Panc1 (cell line): Measurements from ENCODE around the gene BABAM2. TPM values are rescaled to one million over a fixed set of nuclear protein-coding genes. Genes with fewer than 3 reads are reported as not detected.

ENCODE experiments used
- ATAC-seq: fragments of 200-7000 bp; cut with Tn5 transposase; 2 replicates; pipeline ENCODE4 v1.9.1; 2020; ENCODE audit warnings: mild to moderate bottlenecking, moderate library complexity
- BruUV-seq: library from RNA; stranded (reverse); fragments of 400-500 nt; replicated peaks from 2 replicates; lab custom pipeline; 2021; lab: Mats Ljungman, UMichigan
- CTCF ChIA-PET: fragments of 300-600 bp; sonication (Branson Sonifier 250); formaldehyde crosslinking; loops from one replicate; lab custom pipeline; 2022; ENCODE audit warnings: antibody characterized with exemption; lab: Charles Lee
- POLR2A ChIA-PET: fragments of 300-600 bp; sonication (Branson Sonifier 250); formaldehyde crosslinking; loops from one replicate; lab custom pipeline; 2022; ENCODE audit warnings: antibody characterized with exemption; lab: Charles Lee
- DNase-seq: peaks from one replicate; pipeline ENCODE4 v3.0.0-alpha.2; 2010; ENCODE audit warnings: low read depth, low spot score
- H3K27ac ChIP-seq: 2 replicates; pipeline ENCODE4 v1.5.1; 2011; ENCODE audit warnings: mild to moderate bottlenecking, low read length, inconsistent platforms
- H3K27me3 ChIP-seq: fragments of 200-500 bp; sonication (Bioruptor generic); 2 replicates; pipeline ENCODE4 v1.6.0; 2014; ENCODE audit warnings: low read length, inconsistent platforms; ENCODE audit not compliant: control insufficient read depth, insufficient read depth
- H3K36me3 ChIP-seq: fragments of 200-500 bp; sonication (Bioruptor generic); 2 replicates; pipeline ENCODE4 v1.5.1; 2014; ENCODE audit warnings: inconsistent platforms, mild to moderate bottlenecking, low read length, moderate library complexity; ENCODE audit not compliant: control insufficient read depth, insufficient read depth
- H3K4me1 ChIP-seq: 2 replicates; pipeline ENCODE4 v1.5.1; 2011; ENCODE audit warnings: inconsistent platforms, mild to moderate bottlenecking, low read length, moderate library complexity; ENCODE audit not compliant: control insufficient read depth, insufficient read depth
- H3K4me3 ChIP-seq, 2 experiments: 2 replicates each; pipeline ENCODE4 v1.5.1; 2011 to 2012; ENCODE audit warnings: low read depth in 2 of 2, low read length in 2 of 2, mild to moderate bottlenecking in 2 of 2, inconsistent platforms in 1 of 2, moderate library complexity in 1 of 2
- H3K9me3 ChIP-seq: fragments of 200-500 bp; sonication (Bioruptor generic); 2 replicates; pipeline ENCODE4 v1.5.1; 2014; ENCODE audit warnings: low read depth, mild to moderate bottlenecking, inconsistent platforms, low read length, moderate library complexity; ENCODE audit not compliant: control insufficient read depth, insufficient read depth
- POLR2AphosphoS5 ChIP-seq: IDR thresholded peaks from 2 replicates; pipeline ENCODE4 v1.6.1; 2012; ENCODE audit warnings: mild to moderate bottlenecking, low read depth, low read length, moderate library complexity
- REST ChIP-seq, 2 experiments: IDR thresholded peaks; 2 replicates each; pipeline ENCODE4 v1.6.1; 2011 to 2012; ENCODE audit warnings: low read depth in 2 of 2, control low read depth in 1 of 2, low read length in 1 of 2, mild to moderate bottlenecking in 1 of 2, moderate library complexity in 1 of 2; ENCODE audit not compliant: insufficient read depth in 1 of 2
- SIN3A ChIP-seq: IDR thresholded peaks from 2 replicates; pipeline ENCODE4 v1.6.1; 2012; ENCODE audit warnings: low read depth, mild to moderate bottlenecking, low read length, moderate library complexity, borderline replicate concordance; ENCODE audit not compliant: insufficient read depth
- TCF7L2 ChIP-seq: IDR thresholded peaks from 2 replicates; pipeline ENCODE4 v1.6.1; 2011; ENCODE audit warnings: mild to moderate bottlenecking, low read depth, low read length, inconsistent platforms
- in situ Hi-C: cut with HindIII; loops from 2 replicates; pipeline ENCODE4 v1.10.0; 2016; ENCODE audit warnings: low sequenced_read_pairs, low pct_unique_long_range_greater_than_20kb
- intact Hi-C: fragments of 100-400 bp; cut with micrococcal nuclease; formaldehyde crosslinking; loops from one replicate; pipeline ENCODE4 v1.10.0; 2022; ENCODE audit not compliant: unreplicated experiment
- total RNA-seq: library from RNA; stranded (reverse); gene quantifications from one replicate; pipeline ENCODE4 v1.2.1, GENCODE V29; 2021; ENCODE audit not compliant: unreplicated experiment
- TF ChIP-seq, protein P1 (sequence below): fragments of 450-650 bp; IDR thresholded peaks from 2 replicates; pipeline ENCODE4 v1.5.1; 2017; ENCODE audit warnings: mild to moderate bottlenecking

Gene BABAM2
- total RNA-seq, 1 experiment from 2014 or later: 31.2 TPM

DNA sequence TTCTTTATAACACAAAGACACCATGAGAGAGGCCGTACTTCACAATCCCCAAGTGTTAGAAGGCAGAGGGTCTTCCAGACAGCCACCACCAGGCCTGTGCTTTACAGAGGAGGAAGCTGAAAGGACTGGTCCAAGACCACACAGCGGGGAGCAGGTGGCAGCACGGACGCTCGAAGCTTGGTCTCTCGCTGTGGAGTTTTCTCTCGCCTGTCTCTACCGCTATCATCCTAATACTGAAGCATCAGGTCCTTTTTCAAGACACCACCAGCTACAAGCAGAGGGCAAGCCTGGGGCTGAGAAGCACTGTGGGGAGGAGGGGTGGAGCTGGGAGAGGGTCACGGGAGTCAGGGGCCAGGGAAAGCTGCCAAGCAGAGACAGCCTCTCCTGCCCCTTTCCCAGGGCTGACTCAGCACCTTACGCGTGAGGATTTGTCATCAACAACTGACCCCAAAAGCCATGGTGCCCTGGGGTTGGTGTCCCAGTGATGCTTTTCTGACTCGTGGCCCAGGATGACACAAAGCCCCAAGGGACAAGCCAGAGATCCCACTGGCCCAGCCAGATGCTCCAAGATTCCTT, 470.3 kb downstream of the BABAM2 start:
- POLR2A ChIA-PET: no interaction called here
- intact Hi-C loops (no loop called here), in situ Hi-C loops (no loop called here)
- Histone ChIP-seq H3K36me3 (no peaks in the 10 kb centered on the region), H3K27ac (no peak overlapping the region), H3K4me1 (no peaks in the 10 kb centered on the region; the same call in 1 of the 2 replicates), H3K9me3 (no peaks in the 10 kb centered on the region), H3K4me3 (no peak overlapping the region), H3K27me3 (no peaks in the 10 kb centered on the region)
- no TSS peak for BruUV-seq
- CTCF ChIA-PET: no interaction called here
- TF ChIP-seq TCF7L2: no peak
- ATAC-seq (0 out of 2 replicates have a peak, but pooled peaks have one; percentile 5), DNase-seq (no peak)

DNA sequence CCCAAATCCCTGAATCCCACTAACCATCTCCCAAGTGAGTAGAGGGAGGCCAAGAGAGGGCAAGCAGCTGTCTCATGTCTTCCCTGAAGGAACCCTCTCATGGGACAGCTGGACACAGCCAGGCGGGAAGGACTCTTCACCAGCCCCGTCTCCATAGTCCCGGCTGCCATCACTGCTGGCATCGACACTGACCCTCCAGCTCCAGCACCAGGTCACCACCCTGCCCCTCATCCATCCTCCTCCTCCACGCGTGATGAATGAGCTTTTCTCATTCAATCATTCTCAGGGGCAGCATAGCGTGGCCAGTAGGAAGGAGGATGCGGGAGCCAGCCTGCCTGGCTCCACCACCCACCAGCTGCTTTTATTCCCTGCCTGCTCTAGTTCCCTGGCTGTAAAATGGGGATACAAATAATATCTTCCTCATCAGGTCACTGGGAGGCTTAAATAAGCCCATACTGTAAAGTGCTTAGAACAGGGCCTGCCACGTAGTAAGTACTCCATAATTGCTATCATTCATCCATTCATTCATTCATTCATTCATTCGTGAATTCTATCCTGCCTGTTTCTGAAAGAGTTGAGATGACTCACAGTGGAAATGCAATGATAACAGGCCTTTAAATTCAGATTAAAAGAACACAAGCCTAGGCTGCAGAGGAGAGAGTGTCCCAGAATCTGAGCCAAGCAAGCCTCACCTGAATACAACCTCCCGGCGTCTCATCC, 471.6 kb downstream of the BABAM2 start:
- intact Hi-C loops: no loop called here
- ATAC-seq (no peak), DNase-seq (no peak)
- Histone ChIP-seq H3K27ac (no peak overlapping the region), H3K4me1 (no peaks in the 10 kb centered on the region; the same call in none of the 2 replicates), H3K36me3 (no peaks in the 10 kb centered on the region), H3K9me3 (no peaks in the 10 kb centered on the region), H3K4me3 (no peak overlapping the region), H3K27me3 (no peaks in the 10 kb centered on the region)
- in situ Hi-C loops: no loop called here
- ChIA-PET POLR2A (no interaction called here), CTCF (no interaction called here)
- TF ChIP-seq, protein P1, sequence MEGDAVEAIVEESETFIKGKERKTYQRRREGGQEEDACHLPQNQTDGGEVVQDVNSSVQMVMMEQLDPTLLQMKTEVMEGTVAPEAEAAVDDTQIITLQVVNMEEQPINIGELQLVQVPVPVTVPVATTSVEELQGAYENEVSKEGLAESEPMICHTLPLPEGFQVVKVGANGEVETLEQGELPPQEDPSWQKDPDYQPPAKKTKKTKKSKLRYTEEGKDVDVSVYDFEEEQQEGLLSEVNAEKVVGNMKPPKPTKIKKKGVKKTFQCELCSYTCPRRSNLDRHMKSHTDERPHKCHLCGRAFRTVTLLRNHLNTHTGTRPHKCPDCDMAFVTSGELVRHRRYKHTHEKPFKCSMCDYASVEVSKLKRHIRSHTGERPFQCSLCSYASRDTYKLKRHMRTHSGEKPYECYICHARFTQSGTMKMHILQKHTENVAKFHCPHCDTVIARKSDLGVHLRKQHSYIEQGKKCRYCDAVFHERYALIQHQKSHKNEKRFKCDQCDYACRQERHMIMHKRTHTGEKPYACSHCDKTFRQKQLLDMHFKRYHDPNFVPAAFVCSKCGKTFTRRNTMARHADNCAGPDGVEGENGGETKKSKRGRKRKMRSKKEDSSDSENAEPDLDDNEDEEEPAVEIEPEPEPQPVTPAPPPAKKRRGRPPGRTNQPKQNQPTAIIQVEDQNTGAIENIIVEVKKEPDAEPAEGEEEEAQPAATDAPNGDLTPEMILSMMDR: no peak
- no peak for TF ChIP-seq SIN3A
- no peak for TF ChIP-seq POLR2AphosphoS5
- no peak for TF ChIP-seq TCF7L2
- TF ChIP-seq REST (IDR thresholded peaks at IDR 0.05; ENCODE audit: insufficient read depth in 1 of 2, low read depth in 2 of 2, low read length in 1 of 2): no peak
- no TSS peak for BruUV-seq

GRCh38 chr2:28362991-28363521, 472.5 kb downstream of the BABAM2 start:
- TF ChIP-seq REST (IDR thresholded peaks at IDR 0.05; ENCODE audit: insufficient read depth in 1 of 2, low read depth in 2 of 2, low read length in 1 of 2): no peak
- TF ChIP-seq TCF7L2: no peak
- no peak for TF ChIP-seq POLR2AphosphoS5
- TF ChIP-seq, protein P1: no peak
- TF ChIP-seq SIN3A: no peak
- BruUV-seq: no TSS peak
- Histone ChIP-seq H3K4me3 (no peak overlapping the region), H3K4me1 (no peaks in the 10 kb centered on the region; the same call in none of the 2 replicates), H3K27ac (no peak overlapping the region), H3K9me3 (no peaks in the 10 kb centered on the region), H3K36me3 (no peaks in the 10 kb centered on the region), H3K27me3 (no peaks in the 10 kb centered on the region)
- intact Hi-C loops (no loop called here), in situ Hi-C loops (no loop called here)
- ChIA-PET CTCF (no interaction called here), POLR2A (no interaction called here)
- no peak for ATAC-seq
- no peak for DNase-seq
